ENCODE results near the gene CYFIP1. TPM values are rescaled to one million over a fixed set of nuclear protein-coding genes. Genes with fewer than 3 reads are reported as not detected.

CYFIP1 gene
- total and polyA plus RNA-seq, 2 of the 8 experiments (the other 6 are each of a cell fraction or from before 2014, with no cell fraction given), result 38.6 to 81.7 TPM

- Histone ChIP-seq H3K79me2 (ENCODE audit: control insufficient read depth in 1 of 2, insufficient read depth in 2 of 2, low read length in 2 of 2) (no peaks in the 10 kb centered on the region), H3K14ac (ENCODE audit: insufficient read length) (no peak overlapping the region), H4K5ac (ENCODE audit: insufficient read length, low read depth, low read length) (no peak overlapping the region), H2BK120ac (replicated peaks; ENCODE audit: low read depth, low read length) (no peak overlapping the region), H3K9ac (replicated peaks in 1 of 4; ENCODE audit: extremely low read depth in 1 of 4, low read depth in 3 of 4, low read length in 3 of 4) (no peak overlapping the region), H2BK15ac (ENCODE audit: low read length) (no peak overlapping the region), H3K18ac (ENCODE audit: extremely low read depth, low read length) (no peak overlapping the region), H3K4me1 (replicated peaks in 1 of 4; ENCODE audit: control insufficient read depth in 3 of 4, insufficient read depth in 4 of 4, low read length in 3 of 4) (no peaks in the 10 kb centered on the region), H3K79me1 (ENCODE audit: low read depth, low read length) (no peaks in the 10 kb centered on the region), H2BK12ac (ENCODE audit: low read depth, low read length) (no peak overlapping the region), H3K27ac (ENCODE audit: low read depth, low read length) (0 out of 2 replicates have a peak overlapping the region, but pooled peaks have one; percentile 19), H3K56ac (replicated peaks; ENCODE audit: insufficient read length, low read depth, low read length) (peak overlapping the region; percentile 6), H2AK5ac (ENCODE audit: low read depth, low read length) (no peak overlapping the region), H4K8ac (ENCODE audit: extremely low read depth, insufficient read depth, low read length) (no peak overlapping the region), H2AFZ (ENCODE audit: low read length) (no peak overlapping the region), H2BK20ac (ENCODE audit: low read length) (no peak overlapping the region), H3K27me3 (replicated peaks in 1 of 4; ENCODE audit: control insufficient read depth in 3 of 4, extremely low read depth in 1 of 4, insufficient read depth in 3 of 4, low read length in 3 of 4) (no peaks in the 10 kb centered on the region), H3K4me2 (ENCODE audit: insufficient read depth in 1 of 2, low read depth in 2 of 2, low read length in 2 of 2) (no peak overlapping the region), H4K91ac (replicated peaks; ENCODE audit: insufficient read length, low read length) (no peak overlapping the region), H3K9me3 (ENCODE audit: insufficient read depth in 2 of 2, low read depth in 1 of 2, low read length in 1 of 2) (no peaks in the 10 kb centered on the region), H3K23ac (ENCODE audit: insufficient read length) (no peak overlapping the region), H3K4me3 (ENCODE audit: extremely low read depth in 1 of 4, insufficient read depth in 2 of 4, low read depth in 3 of 4, low read length in 4 of 4) (no peak overlapping the region), H3K23me2 (ENCODE audit: low read depth, low read length) (no peaks in the 10 kb centered on the region), H3K36me3 (ENCODE audit: control insufficient read depth in 2 of 4, insufficient read depth in 4 of 4, low read length in 3 of 4) (peaks cover 0 to 2% (median 0%) of the 10 kb centered on the region in 4 experiments; a peak in 2 of 8 replicates), H3K4ac (replicated peaks; ENCODE audit: insufficient read length, low read depth, low read length) (no peak overlapping the region), H4K20me1 (replicated peaks in 1 of 2; ENCODE audit: control insufficient read depth in 1 of 2, insufficient read depth in 2 of 2, low read length in 2 of 2) (peaks cover 0 to 5% of the 10 kb centered on the region in 2 experiments), H2BK5ac (ENCODE audit: low read depth, low read length) (no peak overlapping the region)
- WGBS, 2 experiments (ENCODE audit: extremely low coverage in 1 of 2, insufficient coverage in 1 of 2, insufficient read length in 1 of 2, insufficient replicate concordance in 2 of 2, low coverage in 1 of 2, low lambda C conversion rate in 2 of 2, missing lambda C conversion rate in 1 of 2), result 94% methylated on average over 13 of the region's 13 CpGs; no CpG with 5 or more reads in 1 of the 2 experiments
- CTCF ChIA-PET (ENCODE audit: partially characterized antibody), result no interaction called here
- DNase-seq (ENCODE audit: low read depth in 1 of 2, low spot score in 2 of 2) (no peak), FAIRE-seq (no peak)
- POLR2A ChIA-PET (ENCODE audit: partially characterized antibody), result no interaction called here
- TF ChIP-seq RAD21 (IDR thresholded peaks at IDR 0.05 in 1 of 2, conservative IDR thresholded peaks at IDR 0.05 in 1 of 2; ENCODE audit: low read depth in 2 of 2, low read length in 2 of 2) (peak; percentile 8 to 18; a peak in 1 of 4 replicates), CTCF (IDR thresholded peaks at IDR 0.05; ENCODE audit: control extremely low read depth in 1 of 3, insufficient read depth in 1 of 3, low read depth in 1 of 3, low read length in 3 of 3) (peak in 1 of 3 experiments; percentile 23; a peak in 1 of 4 replicates), MAX (IDR thresholded peaks at IDR 0.05) (no peak)
Observed at GRCh38 chr15:22893881-22894280, 86.3 kb downstream of the CYFIP1 start.

Measured in H1 (cell line).